ENCODE data around the gene NT5C3B. TPM values are rescaled to one million over a fixed set of nuclear protein-coding genes. Genes with fewer than 3 reads are reported as not detected.
A peak's percentile ranks its signal among the peaks of the same experiment; 100 is the strongest.

The NT5C3B gene
- total and polyA plus RNA-seq, 8 donors: 30.6 to 101 (median 88.6) TPM

DNA sequence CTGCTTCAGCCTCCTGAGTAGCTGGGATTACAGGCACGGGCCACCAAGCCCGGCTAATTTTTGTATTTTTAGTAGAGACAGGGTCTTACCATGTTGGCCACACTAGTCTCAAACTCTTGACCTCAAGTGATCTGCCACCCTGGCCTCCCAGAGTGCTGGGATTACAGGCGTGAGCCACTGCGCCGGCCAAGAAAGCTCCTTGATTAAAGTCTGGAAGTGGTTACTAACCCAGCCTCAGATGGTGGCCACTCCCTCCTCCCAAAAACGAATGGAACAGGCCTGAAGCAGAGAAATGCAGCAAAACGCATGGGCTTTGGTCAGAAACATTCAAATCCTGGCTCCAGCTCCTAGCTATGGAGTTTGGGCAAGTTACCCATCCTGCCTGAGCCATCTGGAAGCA is 11.9 kb downstream of the NT5C3B start:
- H3K9me3 ChIP-seq: no peaks in the 10 kb centered on the region
- no peaks in the 10 kb centered on the region for H3K27me3 ChIP-seq
- TF ChIP-seq, protein P1, sequence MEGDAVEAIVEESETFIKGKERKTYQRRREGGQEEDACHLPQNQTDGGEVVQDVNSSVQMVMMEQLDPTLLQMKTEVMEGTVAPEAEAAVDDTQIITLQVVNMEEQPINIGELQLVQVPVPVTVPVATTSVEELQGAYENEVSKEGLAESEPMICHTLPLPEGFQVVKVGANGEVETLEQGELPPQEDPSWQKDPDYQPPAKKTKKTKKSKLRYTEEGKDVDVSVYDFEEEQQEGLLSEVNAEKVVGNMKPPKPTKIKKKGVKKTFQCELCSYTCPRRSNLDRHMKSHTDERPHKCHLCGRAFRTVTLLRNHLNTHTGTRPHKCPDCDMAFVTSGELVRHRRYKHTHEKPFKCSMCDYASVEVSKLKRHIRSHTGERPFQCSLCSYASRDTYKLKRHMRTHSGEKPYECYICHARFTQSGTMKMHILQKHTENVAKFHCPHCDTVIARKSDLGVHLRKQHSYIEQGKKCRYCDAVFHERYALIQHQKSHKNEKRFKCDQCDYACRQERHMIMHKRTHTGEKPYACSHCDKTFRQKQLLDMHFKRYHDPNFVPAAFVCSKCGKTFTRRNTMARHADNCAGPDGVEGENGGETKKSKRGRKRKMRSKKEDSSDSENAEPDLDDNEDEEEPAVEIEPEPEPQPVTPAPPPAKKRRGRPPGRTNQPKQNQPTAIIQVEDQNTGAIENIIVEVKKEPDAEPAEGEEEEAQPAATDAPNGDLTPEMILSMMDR (IDR thresholded peaks at IDR 0.05): no peak
- H3K4me3 ChIP-seq: no peak overlapping the region
- ATAC-seq: no peak
- peak in 1 of 4 donors; percentile 36 for DNase-seq
- intact Hi-C loops (cut with DNase I): no loop called here
- H3K36me3 ChIP-seq: peaks cover 0 to 34% of the 10 kb centered on the region in 2 donors
- H3K27ac ChIP-seq: no peak overlapping the region
- no peaks in the 10 kb centered on the region for H3K4me1 ChIP-seq

DNA sequence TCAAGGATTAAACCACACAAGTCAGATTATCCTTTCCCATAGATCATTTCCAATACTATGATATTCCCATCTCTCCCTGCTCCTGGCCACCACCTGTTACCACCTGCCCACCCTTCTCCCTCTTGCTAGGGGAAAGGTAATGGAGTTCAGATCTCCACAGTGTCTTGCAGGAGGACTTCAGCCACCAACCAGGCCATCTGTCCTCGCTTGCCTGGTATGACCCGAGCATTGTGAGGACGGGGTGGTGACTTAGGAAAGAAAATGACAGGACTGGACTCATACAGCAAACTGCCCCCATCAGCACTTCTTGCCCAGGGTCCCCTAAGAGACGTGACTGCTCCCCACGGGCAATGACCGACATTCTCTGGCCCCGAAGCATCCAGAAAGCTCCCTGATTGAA is 12.5 kb downstream of the NT5C3B start:
- intact Hi-C loops (cut with DNase I): no loop called here
- Histone ChIP-seq H3K9me3 (no peaks in the 10 kb centered on the region), H3K27me3 (no peaks in the 10 kb centered on the region), H3K4me3 (no peak overlapping the region), H3K27ac (no peak overlapping the region), H3K4me1 (no peaks in the 10 kb centered on the region), H3K36me3 (peaks cover 0 to 30% of the 10 kb centered on the region in 2 donors)
- DNase-seq: peak in 1 of 4 donors; percentile 14
- TF ChIP-seq, protein P1 (IDR thresholded peaks at IDR 0.05): no peak
- ATAC-seq: no peak

DNA sequence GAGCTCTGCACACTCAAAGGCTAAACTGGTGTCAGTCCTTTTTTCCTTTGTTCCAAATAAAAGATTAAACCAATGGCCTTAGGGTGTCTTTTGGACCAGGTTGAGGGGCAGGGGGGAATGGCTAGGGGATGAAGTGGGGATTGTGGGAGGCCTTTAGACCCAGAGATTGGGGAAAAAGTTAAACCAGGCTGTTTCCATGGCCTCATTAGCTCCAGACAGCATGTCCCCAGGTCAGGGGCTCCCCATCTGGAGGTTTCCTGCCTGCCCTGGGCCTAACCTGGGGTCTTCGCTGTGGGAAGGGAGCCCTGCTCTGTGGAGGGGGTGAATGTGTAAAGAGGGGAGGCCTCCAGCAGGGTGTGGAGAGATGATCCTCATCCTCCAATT is 12.9 kb downstream of the NT5C3B start:
- TF ChIP-seq, protein P1 (IDR thresholded peaks at IDR 0.05): no peak
- Histone ChIP-seq H3K27ac (no peak overlapping the region), H3K27me3 (no peaks in the 10 kb centered on the region), H3K4me3 (no peak overlapping the region), H3K36me3 (peaks cover 0 to 26% of the 10 kb centered on the region in 2 donors), H3K9me3 (no peaks in the 10 kb centered on the region), H3K4me1 (no peaks in the 10 kb centered on the region)
- DNase-seq (peak in 1 of 4 donors; percentile 5), ATAC-seq (no peak)
- intact Hi-C loops (cut with DNase I): no loop called here

DNA sequence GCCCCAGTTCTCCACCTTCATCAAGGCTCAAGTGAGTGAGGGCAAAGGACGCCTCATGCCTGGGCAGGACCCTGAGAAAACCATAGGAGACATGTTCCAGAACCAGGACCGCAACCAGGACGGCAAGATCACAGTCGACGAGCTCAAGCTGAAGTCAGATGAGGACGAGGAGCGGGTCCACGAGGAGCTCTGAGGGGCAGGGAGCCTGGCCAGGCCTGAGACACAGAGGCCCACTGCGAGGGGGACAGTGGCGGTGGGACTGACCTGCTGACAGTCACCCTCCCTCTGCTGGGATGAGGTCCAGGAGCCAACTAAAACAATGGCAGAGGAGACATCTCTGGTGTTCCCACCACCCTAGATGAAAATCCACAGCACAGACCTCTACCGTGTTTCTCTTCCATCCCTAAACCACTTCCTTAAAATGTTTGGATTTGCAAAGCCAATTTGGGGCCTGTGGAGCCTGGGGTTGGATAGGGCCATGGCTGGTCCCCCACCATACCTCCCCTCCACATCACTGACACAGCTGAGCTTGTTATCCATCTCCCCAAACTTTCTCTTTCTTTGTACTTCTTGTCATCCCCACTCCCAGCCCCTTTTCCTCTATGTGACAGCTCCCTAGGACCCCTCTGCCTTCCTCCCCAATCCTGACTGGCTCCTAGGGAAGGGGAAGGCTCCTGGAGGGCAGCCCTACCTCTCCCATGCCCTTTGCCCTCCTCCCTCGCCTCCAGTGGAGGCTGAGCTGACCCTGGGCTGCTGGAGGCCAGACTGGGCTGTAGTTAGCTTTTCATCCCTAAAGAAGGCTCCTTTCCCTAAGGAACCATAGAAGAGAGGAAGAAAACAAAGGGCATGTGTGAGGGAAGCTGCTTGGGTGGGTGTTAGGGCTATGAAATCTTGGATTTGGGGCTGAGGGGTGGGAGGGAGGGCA is 13.6 kb downstream of the NT5C3B start:
- H3K4me3 ChIP-seq: no peak overlapping the region
- H3K4me1 ChIP-seq: no peaks in the 10 kb centered on the region

DNA sequence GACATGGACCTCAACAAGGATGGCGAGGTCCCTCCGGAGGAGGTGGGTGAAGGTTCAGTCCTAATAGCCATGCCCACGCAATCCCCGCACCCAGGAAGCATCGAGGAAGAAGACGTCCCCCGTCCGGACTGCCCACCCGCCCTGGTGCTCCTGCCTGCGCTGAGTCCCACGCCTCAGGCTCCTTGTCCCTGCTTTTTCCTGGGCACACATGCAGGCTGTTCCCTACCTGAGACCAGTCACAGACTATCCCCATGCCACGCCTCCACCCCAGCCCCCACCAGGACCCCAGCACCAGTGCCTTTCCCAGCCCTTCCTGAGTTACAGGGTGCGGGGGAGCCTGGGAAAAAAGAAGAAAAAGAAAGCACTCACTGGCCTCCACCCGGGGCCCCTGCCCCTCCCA is 14.3 kb downstream of the NT5C3B start:
- H3K27me3 ChIP-seq: no peaks in the 10 kb centered on the region
- no peak for DNase-seq
- H3K4me3 ChIP-seq: no peak overlapping the region
- no peak for ATAC-seq
- TF ChIP-seq, protein P1 (IDR thresholded peaks at IDR 0.05): no peak
- H3K9me3 ChIP-seq: no peaks in the 10 kb centered on the region
- no peaks in the 10 kb centered on the region for H3K4me1 ChIP-seq
- intact Hi-C loops (cut with DNase I): no loop called here
- H3K27ac ChIP-seq: no peak overlapping the region
- peaks cover 0 to 14% of the 10 kb centered on the region in 2 donors for H3K36me3 ChIP-seq

More for the DNA sequence above, 13.6 kb downstream of the NT5C3B start:
- no peaks in the 10 kb centered on the region for H3K9me3 ChIP-seq
- TF ChIP-seq, protein P1 (IDR thresholded peaks at IDR 0.05): no peak
- peak in 1 of 4 donors; percentile 63 for DNase-seq
- no peak for ATAC-seq
- H3K36me3 ChIP-seq: peaks cover 0 to 21% of the 10 kb centered on the region in 2 donors
- no peak overlapping the region for H3K27ac ChIP-seq
- no peaks in the 10 kb centered on the region for H3K27me3 ChIP-seq
- intact Hi-C loops (cut with DNase I): no loop called here

All from left lung (tissue), 10 donors.